IPS DF 6.9 (cell line): ENCODE data around the gene COPS8.

Source experiments
- DNase-seq: peaks from one replicate; pipeline ENCODE4 v3.0.0-alpha.2; 2013; ENCODE audit warnings: low read depth, low spot score
- H3K27ac ChIP-seq: one replicate; pipeline ENCODE4 v1.5.1; 2013; ENCODE audit warnings: low read length, control low read depth
- H3K27me3 ChIP-seq: 2 replicates; pipeline ENCODE4 v1.6.1; 2013; ENCODE audit warnings: mild to moderate bottlenecking, low read length; ENCODE audit not compliant: control insufficient read depth, insufficient read depth
- H3K36me3 ChIP-seq: 2 replicates; pipeline ENCODE4 v1.6.1; 2013; ENCODE audit warnings: low read length; ENCODE audit not compliant: control insufficient read depth, insufficient read depth
- H3K4me1 ChIP-seq: 2 replicates; pipeline ENCODE4 v1.6.1; 2013; ENCODE audit warnings: low read length; ENCODE audit not compliant: control insufficient read depth, insufficient read depth
- H3K4me3 ChIP-seq: 2 replicates; pipeline ENCODE4 v1.5.1; 2013; ENCODE audit warnings: mild to moderate bottlenecking, low read length
- H3K9me3 ChIP-seq: 2 replicates; pipeline ENCODE4 v1.6.1; 2013; ENCODE audit warnings: low read length, inconsistent platforms; ENCODE audit not compliant: control insufficient read depth, insufficient read depth
- WGBS: extraction: QIAGEN DNeasy Blood & Tissue Kit; methylation state at CpG from one replicate; pipeline ENCODE4 v1.1.7; 2013; ENCODE audit warnings: mixed read lengths, missing lambda C conversion rate; ENCODE audit not compliant: insufficient read length, insufficient coverage; 5-methylcytosine and 5-hydroxymethylcytosine counted together

Gene COPS8

DNA sequence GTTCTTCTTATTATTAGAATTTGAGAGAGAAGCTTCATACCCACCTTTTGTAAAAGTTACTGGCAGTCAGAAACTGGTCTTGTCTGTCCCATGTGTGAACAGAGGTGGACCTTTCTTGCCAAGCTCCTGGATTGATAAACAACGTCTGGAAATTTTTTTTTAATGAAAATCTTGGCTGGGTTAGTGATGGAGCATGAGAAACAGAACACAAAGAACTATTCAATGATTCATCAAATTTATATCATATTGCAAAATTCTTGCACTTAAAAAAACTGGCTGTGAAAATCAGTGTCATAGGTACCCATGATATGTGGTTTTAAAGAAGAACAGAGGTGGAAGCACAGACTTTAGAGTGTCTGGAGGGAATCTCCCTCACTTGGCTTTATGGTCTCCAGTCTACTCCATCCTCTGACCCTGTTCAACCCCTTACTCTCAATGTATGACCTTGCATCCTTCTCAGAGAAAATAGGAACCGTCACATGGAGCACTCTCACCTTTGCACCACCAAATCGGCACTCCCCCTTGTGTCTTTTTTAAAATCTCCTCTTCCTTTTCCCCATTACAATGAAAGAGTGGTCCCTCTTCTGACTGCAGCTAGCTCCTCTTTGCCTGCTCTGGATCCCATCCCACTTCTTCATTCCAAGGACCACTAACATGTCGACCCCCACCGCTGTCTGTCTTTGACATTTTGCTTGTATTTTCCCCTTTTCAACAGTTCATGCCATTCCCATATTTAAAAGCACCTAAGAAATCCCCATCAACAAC, 58.2 kb downstream of the COPS8 start:
- WGBS: no CpG with 5 or more reads among the region's 5 CpGs
- Histone ChIP-seq H3K9me3 (no peaks in the 10 kb centered on the region; the same call in 1 of the 2 replicates), H3K4me1 (no peaks in the 10 kb centered on the region), H3K27ac (no peak overlapping the region), H3K27me3 (no peaks in the 10 kb centered on the region), H3K4me3 (no peak overlapping the region), H3K36me3 (no peaks in the 10 kb centered on the region)
- no peak for DNase-seq

GRCh38 chr2:237144516-237144915, 58.8 kb downstream of the COPS8 start:
- Histone ChIP-seq H3K36me3 (no peaks in the 10 kb centered on the region), H3K4me3 (no peak overlapping the region), H3K27me3 (no peaks in the 10 kb centered on the region), H3K4me1 (no peaks in the 10 kb centered on the region), H3K9me3 (no peaks in the 10 kb centered on the region; the same call in 1 of the 2 replicates), H3K27ac (no peak overlapping the region)
- DNase-seq: no peak
- WGBS: no CpG with 5 or more reads among the region's 3 CpGs

GRCh38 chr2:237147317-237147716, 61.6 kb downstream of the COPS8 start:
- DNase-seq: no peak
- H3K36me3 ChIP-seq: no peaks in the 10 kb centered on the region
- H3K4me3 ChIP-seq: no peak overlapping the region
- no peaks in the 10 kb centered on the region for H3K27me3 ChIP-seq
- no peaks in the 10 kb centered on the region; the same call in 1 of the 2 replicates for H3K9me3 ChIP-seq
- H3K27ac ChIP-seq: no peak overlapping the region
- H3K4me1 ChIP-seq: no peaks in the 10 kb centered on the region

DNA sequence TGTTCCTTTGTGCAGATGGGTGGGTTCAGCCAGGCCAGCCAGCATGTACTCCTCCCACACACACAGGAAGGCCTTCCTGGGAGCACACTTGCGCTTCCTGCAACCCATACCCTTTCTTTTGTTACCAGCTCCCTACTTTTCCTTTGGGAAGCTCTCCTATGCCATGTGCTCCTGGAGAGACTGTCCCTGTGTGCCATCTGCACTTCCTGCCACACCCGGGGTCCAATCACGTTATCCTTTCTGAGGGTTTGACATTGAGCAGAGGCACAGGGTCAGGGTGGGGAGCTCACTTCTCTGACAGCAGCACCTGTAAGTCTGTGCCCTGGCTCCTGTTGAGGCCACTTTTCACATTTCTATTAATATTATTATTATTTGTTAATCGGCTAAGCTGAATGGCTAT, 62.9 kb downstream of the COPS8 start:
- Histone ChIP-seq H3K4me1 (no peaks in the 10 kb centered on the region), H3K27me3 (no peaks in the 10 kb centered on the region), H3K9me3 (no peaks in the 10 kb centered on the region; the same call in 1 of the 2 replicates), H3K4me3 (no peak overlapping the region), H3K27ac (no peak overlapping the region), H3K36me3 (no peaks in the 10 kb centered on the region)
- no CpG with 5 or more reads among the region's 4 CpGs for WGBS
- DNase-seq: no peak

- Histone ChIP-seq H3K9me3 (no peaks in the 10 kb centered on the region; the same call in 1 of the 2 replicates), H3K27ac (no peak overlapping the region), H3K27me3 (no peaks in the 10 kb centered on the region), H3K4me3 (no peak overlapping the region), H3K4me1 (no peaks in the 10 kb centered on the region), H3K36me3 (no peaks in the 10 kb centered on the region)
- WGBS: no CpG with 5 or more reads among the region's 4 CpGs
- no peak for DNase-seq
Observed at GRCh38 chr2:237149425-237149824, 63.7 kb downstream of the COPS8 start.
